ENCODE data around the gene APBA1.
A peak's percentile ranks its signal among the peaks of the same experiment; 100 is the strongest.
"Not testable (repeated sequence)": the region's sequence is repeated elsewhere in the genome, so short reads cannot be mapped to it uniquely, and the experiment has no call there.

APBA1 gene

DNA sequence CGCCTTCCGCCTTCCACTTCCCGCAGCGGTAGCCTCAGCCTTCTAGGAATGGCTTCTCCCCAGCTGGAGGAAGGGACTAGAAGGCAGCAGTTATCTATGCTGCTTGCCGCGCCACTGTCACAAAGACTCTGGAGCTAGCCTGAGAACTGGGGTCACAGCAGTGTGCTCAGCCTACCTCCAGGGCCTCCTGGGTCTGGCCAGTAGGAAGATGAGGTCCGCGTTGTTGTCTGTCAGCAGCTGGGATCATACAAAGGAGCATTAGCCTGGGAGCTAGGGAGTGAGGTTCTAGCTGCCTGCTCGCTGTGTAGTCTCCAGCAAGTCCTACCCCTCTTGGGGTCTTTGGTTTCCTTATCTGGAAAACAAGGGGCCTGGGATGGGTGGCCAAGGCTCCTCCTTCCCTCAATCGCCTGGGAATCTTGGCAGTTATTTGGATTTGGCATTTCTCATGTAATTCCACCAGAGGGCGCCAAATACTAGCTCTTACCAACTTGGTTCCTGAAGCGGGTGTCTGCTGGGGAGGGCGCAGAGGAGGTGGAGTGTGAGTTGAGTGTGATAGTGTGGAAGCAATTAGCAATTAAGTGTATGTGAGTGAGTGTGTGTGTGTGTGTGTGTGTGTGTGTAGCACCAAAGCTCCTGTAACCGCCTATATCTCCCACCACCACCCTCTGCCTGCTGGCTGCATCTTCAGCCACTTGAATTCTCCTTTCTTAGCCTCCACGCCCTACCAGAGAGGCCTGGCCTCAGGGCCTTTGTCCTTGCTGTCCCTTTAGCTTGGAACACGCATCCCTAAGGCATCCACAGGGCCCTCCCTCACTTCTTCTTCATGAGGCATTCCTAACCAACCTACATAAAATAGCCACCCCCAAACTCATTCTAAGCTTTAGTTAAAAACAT lies 250.0 kb downstream of the APBA1 start:
- peak in 1 of 2 donors; percentile 4 for DNase-seq (ENCODE audit: extremely low read depth in 1 of 2, low read depth in 1 of 2)

DNA sequence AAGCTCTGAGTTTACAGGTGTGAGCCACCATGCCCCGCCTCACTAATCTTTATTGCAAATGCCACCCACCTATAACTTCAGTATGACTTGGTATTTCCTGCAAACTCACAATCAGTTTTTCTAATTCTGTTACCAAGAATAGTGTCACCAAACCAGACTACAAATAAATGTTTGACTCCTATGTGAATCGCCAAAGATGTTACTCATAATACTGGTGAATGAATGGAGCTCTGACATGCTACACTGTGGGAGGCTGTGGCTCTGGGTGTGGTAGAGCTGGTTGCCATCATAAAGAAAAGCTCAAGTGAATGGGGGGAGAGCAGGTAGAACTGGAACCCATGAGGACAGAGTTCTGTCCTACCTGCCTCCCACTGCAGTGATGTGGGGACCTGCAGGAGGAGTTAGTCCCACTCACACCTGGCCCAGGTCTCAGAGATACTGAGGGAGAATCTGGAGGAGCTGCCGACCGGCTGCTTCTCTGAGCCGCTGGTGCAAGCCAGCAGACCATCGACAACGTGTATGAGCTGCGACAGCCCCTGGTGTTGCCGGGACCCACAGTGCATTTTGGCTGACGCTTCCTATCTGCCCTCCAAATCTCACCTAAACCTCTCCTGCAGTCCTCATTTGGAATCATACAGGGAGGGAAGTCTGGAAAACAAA lies 251.4 kb downstream of the APBA1 start:
- DNase-seq (ENCODE audit: extremely low read depth in 1 of 2, low read depth in 1 of 2): peak in 1 of 2 donors; percentile 11

DNA sequence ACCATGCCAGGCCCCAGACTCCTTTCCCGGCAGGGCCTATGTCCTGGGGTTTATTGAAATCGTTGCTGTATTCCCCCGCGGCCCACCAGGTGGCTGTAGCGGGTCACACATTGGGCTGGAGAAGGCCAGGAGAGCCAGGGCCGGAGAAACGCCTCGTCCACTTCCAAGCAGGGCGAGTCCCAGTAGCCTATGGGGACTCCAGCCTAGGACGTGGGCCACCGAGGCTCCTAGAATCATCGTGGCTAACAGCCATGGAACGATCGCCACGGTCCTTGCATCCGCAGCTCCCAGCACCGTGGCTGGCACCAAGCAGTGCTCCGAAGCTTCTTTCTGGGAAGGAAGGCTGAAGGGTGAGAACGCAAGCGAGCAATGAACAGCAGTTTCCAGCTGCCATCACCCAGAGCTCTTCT lies 259.4 kb downstream of the APBA1 start:
- no peak for DNase-seq (ENCODE audit: extremely low read depth in 1 of 2, low read depth in 1 of 2)

DNA sequence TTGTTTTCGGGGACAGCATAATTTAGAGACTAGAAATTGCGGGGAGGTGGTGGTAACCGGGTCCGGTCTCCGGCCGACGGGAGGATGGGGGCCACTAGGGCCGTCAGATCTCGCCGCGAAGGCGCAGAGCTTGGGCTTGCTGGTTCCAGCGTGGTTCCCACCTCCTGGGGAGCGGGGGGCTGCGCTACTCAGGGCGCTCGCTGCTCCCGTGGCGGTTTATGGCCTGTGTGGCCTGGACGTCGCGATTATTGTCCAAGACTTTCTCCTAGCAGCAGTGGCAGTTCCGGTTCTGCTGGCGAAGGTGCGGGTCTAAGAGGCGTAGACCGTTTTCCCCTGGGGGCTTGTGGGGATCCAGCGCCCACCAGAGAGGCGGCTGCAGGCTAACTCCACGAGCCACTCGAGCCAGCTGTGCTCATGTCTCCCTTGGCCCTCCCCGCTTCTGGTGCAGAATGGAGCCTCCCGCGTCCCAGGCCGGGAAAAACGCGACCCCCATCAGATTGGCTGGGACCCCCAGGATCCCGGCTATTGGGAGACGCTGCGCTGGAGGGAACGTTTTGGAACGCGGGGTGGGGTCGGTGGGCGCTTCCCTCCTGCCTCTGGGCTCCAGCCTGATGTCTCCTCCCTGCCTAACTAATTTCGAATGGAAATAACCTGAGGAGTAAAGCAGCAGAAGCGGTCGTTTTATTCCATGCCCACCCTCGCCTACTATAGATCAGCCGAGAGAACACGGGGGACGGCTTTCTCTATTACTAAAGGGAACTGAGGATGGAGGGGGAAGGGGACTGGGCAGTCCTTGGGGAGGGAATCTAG lies 260.0 kb downstream of the APBA1 start:
- DNase-seq (ENCODE audit: extremely low read depth in 1 of 2, low read depth in 1 of 2): no peak

DNA sequence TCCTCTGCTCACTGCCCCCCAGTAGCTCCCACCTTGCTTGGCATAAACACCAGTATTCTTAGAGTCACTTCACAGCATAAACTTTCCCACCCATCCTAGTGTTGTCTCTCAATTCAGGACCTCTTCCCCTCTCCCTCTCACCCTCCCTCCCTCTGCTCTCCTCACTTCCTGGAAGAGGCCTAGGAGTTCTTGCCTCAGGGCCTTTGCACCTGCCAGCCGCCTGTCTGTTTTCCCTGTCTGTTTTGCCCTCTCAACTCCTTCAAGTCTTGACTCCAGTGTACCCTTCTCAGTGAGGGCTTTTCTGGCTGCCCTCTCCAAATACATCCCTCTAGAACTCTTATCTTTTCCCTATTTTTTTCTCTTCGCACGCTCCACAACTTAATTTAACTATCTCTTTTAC lies 260.9 kb downstream of the APBA1 start:
- no peak for DNase-seq (ENCODE audit: extremely low read depth in 1 of 2, low read depth in 1 of 2)

DNA sequence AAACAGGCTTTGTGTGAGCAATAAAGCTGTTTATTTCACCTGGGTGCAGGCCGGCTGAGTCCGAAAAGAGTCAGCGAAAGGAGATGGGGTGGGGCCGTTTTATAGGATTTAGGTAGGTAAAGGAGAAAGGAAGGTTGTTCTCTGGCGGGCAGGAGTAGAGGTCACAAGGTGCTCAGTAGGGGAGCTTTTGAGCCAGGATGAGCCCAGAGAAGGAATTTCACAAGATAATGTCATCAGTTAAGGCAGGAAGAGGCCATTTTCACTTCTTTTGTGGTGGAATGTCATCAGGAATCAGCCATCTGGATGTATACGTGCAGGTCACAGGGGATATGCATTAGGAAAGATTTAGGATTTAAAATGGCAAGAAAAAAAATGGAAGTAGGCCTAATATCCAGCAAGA lies 262.2 kb downstream of the APBA1 start:
- DNase-seq (ENCODE audit: extremely low read depth in 1 of 2, low read depth in 1 of 2): not testable (repeated sequence)

DNA sequence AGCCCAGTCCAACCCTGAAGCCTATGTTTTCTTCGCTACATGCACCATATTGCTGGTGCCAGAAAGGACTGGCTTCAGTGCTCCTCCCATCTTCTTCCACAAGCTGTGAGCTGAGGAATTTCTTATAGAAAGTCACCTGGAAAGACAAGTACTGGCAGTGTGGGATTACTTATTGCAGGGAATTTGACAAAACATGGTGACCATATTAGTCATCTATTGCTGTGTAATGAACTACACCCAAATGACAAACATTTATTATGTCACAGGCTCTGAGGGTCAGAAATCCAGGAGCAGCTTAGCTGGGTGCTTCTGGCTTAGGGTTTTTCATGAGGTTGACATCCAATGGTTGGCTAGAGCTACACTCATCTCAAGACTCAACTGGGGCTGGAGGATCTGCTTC lies 271.7 kb downstream of the APBA1 start:
- DNase-seq (ENCODE audit: extremely low read depth in 1 of 2, low read depth in 1 of 2): no peak

DNA sequence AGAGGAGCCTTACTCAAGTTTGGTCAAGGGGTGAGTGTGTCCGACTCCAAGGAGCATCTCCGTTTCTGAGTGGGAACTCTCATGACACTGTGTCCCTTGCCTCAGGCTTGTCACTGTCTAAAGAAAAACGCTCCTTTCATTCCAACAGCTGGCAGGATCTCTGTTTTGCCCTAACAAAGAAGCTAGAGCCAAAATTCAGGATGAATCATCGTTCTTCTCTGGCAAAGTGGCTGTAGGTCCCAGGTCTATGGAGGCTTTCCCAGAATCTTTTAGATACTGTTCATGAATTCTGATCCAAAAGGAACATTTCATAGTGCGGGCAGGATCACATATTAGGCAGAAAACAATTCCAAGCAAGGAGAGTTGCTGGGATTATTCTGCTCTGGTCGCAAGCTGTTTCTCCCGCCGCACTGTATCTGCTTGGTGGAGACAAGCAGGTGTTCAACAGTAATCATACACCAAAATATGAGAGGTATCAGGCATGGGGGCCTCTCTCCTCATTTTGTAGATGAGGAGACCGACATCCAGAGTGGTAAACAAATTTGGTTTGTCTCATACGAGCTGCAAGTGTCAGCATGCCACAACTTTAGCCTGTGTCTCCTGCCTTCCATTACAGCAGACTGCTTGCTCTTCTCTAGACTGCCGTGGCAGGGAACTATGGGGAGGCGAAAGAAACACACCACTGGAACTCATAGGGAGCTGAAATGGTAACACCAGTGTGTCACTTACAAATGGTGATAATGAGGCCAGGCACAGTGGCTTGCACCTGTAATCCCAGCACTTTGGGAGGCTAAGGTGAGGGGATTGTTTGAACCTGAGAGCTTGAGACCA lies 274.6 kb downstream of the APBA1 start:
- DNase-seq (ENCODE audit: extremely low read depth in 1 of 2, low read depth in 1 of 2): no peak

DNA sequence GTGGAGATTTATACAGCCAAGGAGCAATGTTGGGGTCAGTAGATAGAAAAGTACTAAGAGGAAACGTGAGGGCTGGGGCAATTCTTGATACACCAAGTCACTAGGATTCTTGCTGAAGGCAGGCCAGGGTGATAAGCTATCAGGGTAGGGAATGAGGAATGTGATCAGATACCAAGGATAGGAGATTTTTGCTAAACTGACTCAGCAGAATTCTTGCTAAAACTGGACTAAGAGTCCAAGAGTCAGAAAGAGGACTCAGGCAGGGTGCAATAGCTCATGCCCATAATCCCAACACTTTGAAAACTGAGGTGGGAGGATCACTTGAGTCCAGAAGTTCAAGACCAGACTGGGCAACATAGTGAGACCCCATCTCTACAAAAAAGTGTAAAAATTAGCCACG lies 275.4 kb downstream of the APBA1 start:
- no peak for DNase-seq (ENCODE audit: extremely low read depth in 1 of 2, low read depth in 1 of 2)

DNA sequence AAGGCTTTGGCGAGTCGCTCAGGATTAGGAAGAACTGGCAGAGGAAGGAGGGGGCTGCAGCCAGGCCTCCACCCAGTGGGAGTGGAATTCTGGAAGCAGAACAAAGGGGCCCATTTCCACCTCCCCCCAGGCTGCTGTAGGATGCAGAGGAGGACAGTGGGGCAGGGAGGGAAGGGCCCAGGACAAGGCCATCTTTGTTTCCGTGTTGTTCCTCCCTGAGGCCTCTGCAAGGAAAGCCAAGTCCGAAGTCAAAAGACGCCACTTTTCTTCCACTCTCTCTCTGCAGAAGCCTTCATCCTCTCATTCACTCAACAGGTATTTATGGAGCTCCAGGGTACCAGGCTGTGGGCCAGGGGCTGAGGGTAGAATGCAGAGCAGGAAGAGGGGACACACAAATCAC lies 276.5 kb downstream of the APBA1 start:
- DNase-seq (ENCODE audit: extremely low read depth in 1 of 2, low read depth in 1 of 2): no peak

DNA sequence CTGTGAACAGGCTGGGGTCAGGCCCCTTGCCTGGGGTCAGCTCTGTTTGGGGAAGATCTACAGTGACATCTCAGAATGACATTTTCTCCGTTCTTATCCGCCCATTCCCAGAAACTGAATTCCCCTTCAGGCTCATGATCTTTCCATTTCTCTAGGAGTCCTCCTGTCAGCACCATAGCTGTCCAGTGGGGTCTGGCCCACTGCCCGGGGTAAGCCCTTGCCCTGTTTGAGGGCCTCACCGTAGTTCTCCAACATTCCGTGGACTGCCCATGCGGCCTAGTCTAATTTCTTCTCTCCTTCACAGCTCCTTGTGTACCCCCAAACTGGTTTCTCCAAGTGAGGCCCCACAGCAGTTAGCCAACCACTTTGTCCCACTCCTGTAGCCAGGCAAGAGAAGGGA lies 278.7 kb downstream of the APBA1 start:
- no peak for DNase-seq (ENCODE audit: extremely low read depth in 1 of 2, low read depth in 1 of 2)

DNA sequence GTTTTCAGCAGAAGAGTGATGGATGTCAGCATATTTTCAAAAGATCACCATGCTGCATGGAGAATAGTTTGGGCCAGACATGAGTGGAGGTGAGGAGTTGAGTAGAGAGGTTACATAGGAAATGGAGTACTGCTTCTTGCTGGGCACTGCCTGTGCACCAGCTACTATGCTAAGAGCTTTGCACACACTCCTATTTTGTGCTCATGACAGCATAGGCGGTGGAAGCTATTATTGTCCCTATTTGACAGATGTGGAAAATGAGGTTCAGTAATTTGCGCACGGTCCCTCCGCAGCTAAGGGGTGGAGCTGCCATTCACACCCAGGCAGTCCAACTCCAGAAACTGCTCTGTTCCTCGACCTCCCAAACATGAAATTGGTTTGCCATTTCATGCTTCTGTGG lies 279.3 kb downstream of the APBA1 start:
- no peak for DNase-seq (ENCODE audit: extremely low read depth in 1 of 2, low read depth in 1 of 2)

DNA sequence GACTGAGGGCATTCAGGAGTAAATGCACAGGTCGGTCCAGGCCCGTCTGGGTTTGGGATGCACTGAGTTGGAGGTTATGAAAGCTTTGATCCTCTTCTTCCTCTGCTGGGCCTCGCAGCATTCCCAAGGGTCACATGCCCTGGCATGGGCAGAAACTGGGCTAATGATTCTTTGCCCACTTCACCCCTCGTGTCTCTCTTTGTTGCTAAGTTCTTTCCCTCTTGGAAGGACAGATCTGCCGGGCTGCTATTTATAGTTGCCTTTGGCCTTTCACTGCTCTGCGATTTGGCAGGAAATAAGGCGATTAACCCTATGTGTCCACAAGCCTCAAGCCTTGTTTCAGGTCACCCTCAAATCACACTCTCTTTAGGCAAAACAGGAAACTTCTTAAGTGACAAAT lies 280.2 kb downstream of the APBA1 start:
- DNase-seq (ENCODE audit: extremely low read depth in 1 of 2, low read depth in 1 of 2): no peak

DNA sequence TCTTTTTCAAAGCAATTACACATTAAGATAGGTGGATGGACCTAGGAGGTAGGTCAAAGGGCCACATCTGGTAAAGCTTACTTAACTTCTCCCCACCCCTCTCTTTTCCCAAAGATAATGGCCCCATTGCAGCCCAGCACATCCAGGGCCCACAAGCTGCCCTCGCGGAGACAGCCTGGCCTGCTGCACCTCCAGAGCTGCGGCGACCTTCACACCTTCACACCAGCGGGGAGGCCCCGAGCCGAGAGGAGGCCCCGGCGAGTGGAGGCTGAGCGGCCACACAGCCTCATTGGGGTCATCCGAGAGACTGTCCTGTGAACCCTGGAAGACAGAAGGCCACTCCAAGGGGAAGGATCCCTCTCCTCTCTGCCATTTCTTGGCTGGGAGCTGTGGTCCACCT lies 280.7 kb downstream of the APBA1 start:
- DNase-seq (ENCODE audit: extremely low read depth in 1 of 2, low read depth in 1 of 2): no peak

DNA sequence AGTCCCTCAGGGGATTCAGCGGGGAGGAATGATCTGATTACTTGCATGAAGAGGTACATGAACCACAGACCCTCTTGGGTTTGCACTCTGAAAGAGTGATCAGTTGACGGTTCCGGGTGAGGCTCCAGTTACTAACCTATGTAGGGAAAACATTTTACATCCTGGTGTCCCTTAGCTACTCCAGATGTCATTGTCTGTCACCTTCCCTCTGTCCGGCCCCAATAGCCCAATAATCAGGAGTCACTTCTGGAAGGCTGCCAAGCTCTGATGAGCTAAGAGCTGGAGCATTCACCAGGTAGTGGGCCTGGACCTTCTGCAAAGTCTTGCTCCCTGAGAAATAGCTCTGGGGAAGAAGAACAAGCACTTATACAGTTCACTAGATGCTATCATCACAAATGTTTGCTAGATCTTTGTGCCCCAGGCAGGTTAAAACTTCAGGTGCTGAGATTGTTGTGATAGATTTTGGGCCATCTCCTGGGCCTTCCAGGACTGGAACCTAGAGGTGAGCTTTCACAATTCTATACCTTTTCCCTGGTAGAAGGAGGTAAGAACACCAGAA lies 282.7 kb downstream of the APBA1 start:
- no peak for DNase-seq (ENCODE audit: extremely low read depth in 1 of 2, low read depth in 1 of 2)

DNA sequence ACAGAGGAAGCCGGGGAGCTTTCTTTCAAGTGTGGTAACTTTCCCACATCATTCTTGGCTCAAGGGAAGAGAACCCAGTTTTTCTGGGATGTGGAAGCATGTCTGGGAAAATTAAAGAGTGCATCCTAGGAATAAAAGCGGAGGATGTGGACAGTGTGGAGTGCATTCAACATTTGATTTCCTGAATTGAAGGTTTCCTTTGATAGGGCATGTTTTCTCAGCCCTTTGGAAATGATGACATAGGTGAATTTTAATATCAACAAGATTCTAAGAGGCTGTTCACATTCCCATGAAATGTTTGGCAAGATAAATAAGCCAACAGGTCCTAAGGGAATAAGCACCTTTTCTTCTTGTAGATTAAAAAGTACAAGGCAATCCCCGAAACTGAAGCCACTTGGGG lies 283.6 kb downstream of the APBA1 start:
- DNase-seq (ENCODE audit: extremely low read depth in 1 of 2, low read depth in 1 of 2): no peak

DNA sequence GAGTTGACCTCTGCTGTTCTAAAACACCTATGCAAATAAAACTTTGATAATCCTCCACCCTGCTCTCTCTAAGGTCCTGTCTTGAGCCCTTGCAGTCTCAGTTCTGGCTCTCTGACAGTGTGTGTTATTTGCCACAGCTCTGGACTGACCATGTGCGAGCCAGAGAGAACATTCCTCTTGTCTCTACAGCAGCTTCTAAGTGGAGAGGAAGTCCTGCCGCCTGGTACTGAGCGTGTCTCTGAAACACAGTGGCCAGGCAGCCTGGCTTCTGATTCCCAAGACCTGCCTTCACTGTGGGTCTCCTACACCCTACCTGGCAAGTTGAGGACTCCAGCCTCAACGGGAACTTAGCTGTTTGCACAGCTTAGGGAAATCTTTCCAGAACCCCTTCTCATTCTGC lies 285.5 kb downstream of the APBA1 start:
- DNase-seq (ENCODE audit: extremely low read depth in 1 of 2, low read depth in 1 of 2): no peak

DNA sequence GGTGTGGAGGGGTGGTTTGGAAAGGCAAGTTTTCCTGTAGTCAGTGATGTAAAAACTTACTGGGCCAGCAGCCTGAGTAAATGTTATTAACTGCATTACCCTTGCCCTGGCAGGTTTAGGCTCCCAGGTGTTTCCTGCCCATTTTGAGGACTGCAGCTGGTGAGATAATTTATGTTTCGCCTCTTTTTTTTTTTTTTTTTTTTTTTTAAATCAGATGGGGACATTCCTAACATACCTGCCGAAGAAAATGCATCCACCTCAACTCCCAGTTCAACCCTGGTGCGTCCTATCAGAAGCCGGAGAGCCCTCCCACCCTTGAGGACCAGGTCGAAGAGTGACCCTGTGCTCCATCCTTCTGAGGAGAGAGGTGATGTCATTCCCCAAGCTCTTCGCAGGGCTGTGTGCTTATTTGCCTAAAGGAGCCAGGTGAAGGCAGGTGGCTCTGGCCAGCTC lies 286.6 kb downstream of the APBA1 start:
- no peak for DNase-seq (ENCODE audit: extremely low read depth in 1 of 2, low read depth in 1 of 2)

DNA sequence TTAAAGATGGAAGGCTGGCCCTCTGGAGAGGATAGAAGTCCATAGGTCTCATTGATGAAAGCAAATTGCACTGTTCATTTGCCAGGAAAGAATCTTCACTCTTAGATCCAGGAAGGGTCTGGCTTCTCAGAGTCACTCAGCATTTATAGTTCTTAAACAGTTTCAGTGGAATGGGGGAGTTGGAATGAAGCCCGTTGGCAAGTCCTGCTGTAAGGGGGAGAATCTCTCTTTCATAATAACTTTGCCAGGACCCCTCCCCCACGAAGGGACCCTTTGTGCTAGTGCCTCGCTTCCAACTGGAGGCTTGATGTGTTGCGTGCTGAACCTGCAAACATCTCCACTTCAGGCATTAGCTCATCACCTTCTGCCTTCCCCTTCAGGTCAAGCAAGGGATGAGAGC lies 290.0 kb downstream of the APBA1 start:
- no peak for DNase-seq (ENCODE audit: extremely low read depth in 1 of 2, low read depth in 1 of 2)

DNA sequence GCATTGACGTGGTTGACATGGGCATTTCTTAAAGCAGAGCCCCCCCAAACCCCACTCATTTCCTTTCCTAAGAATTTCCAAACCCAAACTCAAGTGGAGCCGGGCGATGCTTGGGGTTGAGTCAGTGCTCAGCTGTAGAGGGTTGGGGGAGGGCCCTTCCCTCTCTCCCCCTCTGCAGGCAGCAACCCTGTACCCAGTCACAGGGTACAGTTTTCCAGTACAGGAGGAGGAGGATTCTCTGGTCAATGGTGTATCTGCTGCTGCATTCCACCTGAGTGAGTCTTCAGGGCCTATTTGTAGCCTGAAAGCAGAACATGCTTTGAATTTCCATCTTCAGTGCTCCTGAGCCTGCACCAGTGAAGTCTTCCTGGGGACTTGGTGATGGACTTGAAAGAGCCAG lies 291.4 kb downstream of the APBA1 start:
- no peak for DNase-seq (ENCODE audit: extremely low read depth in 1 of 2, low read depth in 1 of 2)
